Activated CD4-positive, alpha-beta memory T cell treated with anti-CD3 and anti-CD28 coated beads, Interleukin-2, amount 10 ng/mL, durations not matched to agents 7 days and 5 days (primary cell): ENCODE measurements around the gene ZNF22. TPM values are rescaled to one million over a fixed set of nuclear protein-coding genes. Genes with fewer than 3 reads are reported as not detected.

Experiments used
- CTCF ChIA-PET: fragments of 350-600 bp; sonication (Branson Sonifier 250); formaldehyde crosslinking; loops from one replicate; lab custom pipeline; 2021; ENCODE audit warnings: antibody characterized with exemption, inconsistent platforms; lab: Charles Lee
- POLR2A ChIA-PET: fragments of 350-600 bp; sonication (Branson Sonifier 250); formaldehyde crosslinking; loops from one replicate; lab custom pipeline; 2021; ENCODE audit warnings: antibody characterized with exemption; lab: Charles Lee
- DNase-seq: peaks from one replicate; pipeline ENCODE4 v3.0.0-alpha.2; 2020
- H3K27ac Mint-ChIP-seq: one replicate; pipeline ENCODE4 v1.8.0; 2021; ENCODE audit warnings: mild to moderate bottlenecking, mixed read lengths
- H3K27me3 Mint-ChIP-seq: one replicate; pipeline ENCODE4 v1.8.0; 2021; ENCODE audit warnings: mixed read lengths
- H3K36me3 Mint-ChIP-seq: one replicate; pipeline ENCODE4 v1.8.0; 2021; ENCODE audit warnings: low read depth, mixed read lengths
- H3K4me1 Mint-ChIP-seq: one replicate; pipeline ENCODE4 v1.8.0; 2021; ENCODE audit warnings: mixed read lengths
- H3K4me3 Mint-ChIP-seq: one replicate; pipeline ENCODE4 v1.8.0; 2021; ENCODE audit warnings: mild to moderate bottlenecking, mixed read lengths
- H3K9me3 Mint-ChIP-seq: one replicate; pipeline ENCODE4 v1.8.0; 2021; ENCODE audit warnings: mixed read lengths
- total RNA-seq, 2 experiments: library from RNA; stranded (reverse); gene quantifications; one replicate each; pipeline ENCODE4 v1.2.3, GENCODE V29; 2021

Gene ZNF22
- total RNA-seq, result 10 to 100 TPM; 22.9 to 24.7 TPM

DNA sequence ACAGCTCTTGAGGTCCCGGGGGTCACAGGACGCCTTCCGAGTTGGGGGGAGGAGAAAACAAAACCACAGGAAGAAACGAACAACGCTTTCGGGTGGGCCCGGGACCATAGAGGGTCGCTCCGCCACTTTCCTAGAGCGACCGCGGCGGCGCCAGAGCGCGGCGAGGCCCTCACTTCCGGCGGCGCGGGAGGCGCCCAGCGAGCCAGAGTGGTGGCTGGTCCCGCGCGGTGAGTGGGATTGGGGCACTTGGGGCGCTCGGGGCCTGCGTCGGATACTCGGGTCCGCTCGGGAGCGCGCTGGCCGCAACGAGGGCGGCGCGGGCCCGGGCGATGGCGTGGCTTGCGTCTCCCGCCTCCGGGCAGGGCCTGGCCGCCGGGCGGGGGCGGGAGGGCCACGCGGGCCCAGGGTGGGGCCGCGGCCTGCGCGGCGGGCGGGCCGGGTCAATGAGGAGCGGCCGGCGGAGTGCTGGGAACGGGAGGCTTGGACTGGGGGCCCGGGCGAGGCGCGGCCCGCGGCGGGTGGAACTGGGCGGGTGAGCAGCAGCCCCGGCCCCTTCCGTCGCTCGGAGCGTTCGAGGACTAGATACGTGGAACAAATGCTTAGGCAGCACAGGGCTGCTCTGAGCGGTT is at the start of gene ZNF22:
ZNF22 (plus strand) TSS at position 172 of the 629 bp plus-strand sequence. CDS start 2,446 bp downstream, outside the sequence.
- CTCF ChIA-PET, result interaction anchor here (1.4 kb wide), 1 partner anchor 68 kb away, joined by 4 read pairs; no protein-coding TSS in a partner anchor
- Mint-ChIP-seq H3K9me3 (peaks cover 22% of the 10 kb centered on the region), H3K4me3 (peak within 1 kb of the TSS; percentile 90), H3K36me3 (peaks cover 37% of the 10 kb centered on the region), H3K27me3 (peaks cover 10% of the 10 kb centered on the region), H3K27ac (peak within 1 kb of the TSS; percentile 87), H3K4me1 (peaks cover 47% of the 10 kb centered on the region)
- DNase-seq, result peak; percentile 67
- POLR2A ChIA-PET, result interaction anchor here (0.7 to 1.5 kb wide), 5 partner anchors 8 to 421 kb away, joined by 3 to 6 read pairs (median 3); partner anchors contain the start of gene DEPP1

DNA sequence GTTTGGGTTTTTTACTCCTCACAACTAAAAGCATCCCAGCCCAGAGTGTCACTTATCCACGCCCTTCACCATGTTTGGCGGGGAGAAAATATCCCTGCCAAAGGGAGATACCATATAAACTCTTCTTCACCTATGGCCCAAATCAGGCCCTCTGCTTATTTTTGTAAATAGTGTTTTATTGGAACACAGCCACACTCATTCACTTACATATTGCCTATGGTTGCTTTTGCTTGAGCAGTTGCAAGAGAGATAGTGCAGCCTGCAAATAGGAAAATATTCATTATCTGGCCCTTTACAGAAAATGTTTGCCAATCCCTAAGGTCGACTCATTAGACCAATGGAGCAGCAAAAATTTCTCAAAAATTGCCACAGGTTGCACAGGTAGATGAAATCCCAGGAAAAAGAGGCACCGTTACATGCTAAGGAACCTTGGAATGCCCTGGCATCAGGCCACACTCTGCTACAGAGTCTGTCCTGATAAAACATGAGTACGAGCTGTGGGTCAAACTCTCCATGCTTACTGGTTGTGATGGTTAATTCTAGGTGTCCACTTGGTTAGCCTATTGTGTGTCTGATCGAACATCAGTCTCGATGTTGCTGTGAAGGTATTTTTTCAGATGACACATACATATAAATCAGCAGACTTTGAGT is 49.0 kb upstream of the ZNF22 start:
- Mint-ChIP-seq H3K4me1 (no peaks in the 10 kb centered on the region), H3K4me3 (no peak overlapping the region), H3K27me3 (no peaks in the 10 kb centered on the region), H3K27ac (no peak overlapping the region), H3K36me3 (peaks cover 5% of the 10 kb centered on the region), H3K9me3 (no peaks in the 10 kb centered on the region)
- CTCF ChIA-PET, result interaction anchor here (1.6 kb wide), 1 partner anchor 19 kb away, joined by 6 read pairs; no protein-coding TSS in a partner anchor
- POLR2A ChIA-PET, result no interaction called here
- no peak for DNase-seq

DNA sequence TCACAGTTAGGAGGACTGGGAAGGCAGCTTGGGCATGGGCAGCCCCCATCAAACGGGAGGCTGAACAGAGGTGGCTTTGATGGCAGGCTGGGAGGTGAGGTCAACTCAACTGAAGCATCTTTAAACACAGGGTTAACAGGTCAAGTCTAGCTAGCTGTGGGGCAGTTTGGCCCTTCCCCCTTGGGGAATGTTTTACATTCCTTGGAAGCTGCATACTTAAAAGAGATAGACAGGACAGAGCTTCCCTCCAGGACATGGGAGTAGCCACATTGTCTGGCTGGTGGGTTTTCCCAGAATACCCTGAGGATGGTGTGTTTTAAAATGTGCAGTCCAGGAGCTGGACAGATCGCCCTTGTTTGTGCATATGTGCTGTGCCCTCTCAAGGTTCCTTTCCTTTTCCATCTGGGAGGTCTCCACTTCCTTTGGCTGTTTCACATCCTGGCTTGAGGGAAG is 47.9 kb upstream of the ZNF22 start:
- Mint-ChIP-seq H3K4me1 (peaks cover 4% of the 10 kb centered on the region), H3K9me3 (no peaks in the 10 kb centered on the region), H3K4me3 (no peak overlapping the region), H3K27ac (no peak overlapping the region), H3K36me3 (peaks cover 8% of the 10 kb centered on the region), H3K27me3 (no peaks in the 10 kb centered on the region)
- POLR2A ChIA-PET, result no interaction called here
- DNase-seq, result peak; percentile 3
- CTCF ChIA-PET, result interaction anchor here (1.6 kb wide), 1 partner anchor 20 kb away, joined by 6 read pairs; no protein-coding TSS in a partner anchor

DNA sequence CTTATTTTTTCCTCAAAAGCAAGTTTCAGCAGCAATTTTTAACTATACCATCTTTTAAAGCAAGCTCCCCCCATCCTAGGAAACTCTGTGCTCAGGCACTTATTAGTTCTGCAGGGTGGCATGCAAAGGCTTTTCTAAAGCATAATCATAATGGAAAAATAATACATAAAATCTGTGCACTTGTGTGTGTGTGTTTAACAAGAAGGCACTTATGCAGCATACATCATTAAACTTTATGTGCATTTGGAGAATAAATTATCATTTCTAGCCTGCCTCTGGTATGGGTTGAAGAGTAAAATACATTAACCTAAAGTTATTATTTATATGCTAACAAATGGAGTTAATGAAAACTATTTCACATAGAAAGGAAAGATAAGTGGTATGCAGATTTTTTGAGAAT is 46.7 kb upstream of the ZNF22 start:
- no peak for DNase-seq
- ChIA-PET POLR2A (interaction anchor here (0.9 kb wide), 1 partner anchor 13 kb away, joined by 3 read pairs; no protein-coding TSS in a partner anchor), CTCF (no interaction called here)
- Mint-ChIP-seq H3K4me1 (peaks cover 14% of the 10 kb centered on the region), H3K27ac (no peak overlapping the region), H3K4me3 (no peak overlapping the region), H3K27me3 (no peaks in the 10 kb centered on the region), H3K9me3 (no peaks in the 10 kb centered on the region), H3K36me3 (peaks cover 8% of the 10 kb centered on the region)

DNA sequence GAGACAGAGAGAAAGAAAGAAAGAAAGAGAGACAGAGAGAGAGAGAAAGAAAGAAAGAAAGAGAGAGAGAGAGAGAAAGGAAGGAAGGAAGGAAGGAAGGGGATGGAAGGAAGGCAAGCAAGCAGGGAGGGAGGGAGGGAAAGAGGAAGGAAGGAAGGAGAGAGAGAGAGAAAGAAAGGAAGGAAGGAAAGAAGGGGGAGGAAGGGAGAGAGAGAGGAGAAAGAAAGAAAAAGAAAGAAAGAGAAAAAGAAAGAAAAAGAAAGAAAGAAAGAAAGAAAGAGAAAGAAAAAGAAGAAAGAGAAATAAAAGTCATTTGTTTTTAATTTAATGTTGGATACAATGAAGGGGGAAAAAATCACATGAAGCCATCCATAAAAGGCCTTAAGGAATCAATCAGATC is 45.8 kb upstream of the ZNF22 start:
- Mint-ChIP-seq H3K36me3 (peaks cover 8% of the 10 kb centered on the region), H3K4me1 (peaks cover 14% of the 10 kb centered on the region), H3K27ac (no peak overlapping the region), H3K9me3 (no peaks in the 10 kb centered on the region), H3K27me3 (no peaks in the 10 kb centered on the region), H3K4me3 (no peak overlapping the region)
- ChIA-PET POLR2A (interaction anchor here (0.9 kb wide), 1 partner anchor 12 kb away, joined by 3 read pairs; no protein-coding TSS in a partner anchor), CTCF (no interaction called here)
- DNase-seq, result no peak

DNA sequence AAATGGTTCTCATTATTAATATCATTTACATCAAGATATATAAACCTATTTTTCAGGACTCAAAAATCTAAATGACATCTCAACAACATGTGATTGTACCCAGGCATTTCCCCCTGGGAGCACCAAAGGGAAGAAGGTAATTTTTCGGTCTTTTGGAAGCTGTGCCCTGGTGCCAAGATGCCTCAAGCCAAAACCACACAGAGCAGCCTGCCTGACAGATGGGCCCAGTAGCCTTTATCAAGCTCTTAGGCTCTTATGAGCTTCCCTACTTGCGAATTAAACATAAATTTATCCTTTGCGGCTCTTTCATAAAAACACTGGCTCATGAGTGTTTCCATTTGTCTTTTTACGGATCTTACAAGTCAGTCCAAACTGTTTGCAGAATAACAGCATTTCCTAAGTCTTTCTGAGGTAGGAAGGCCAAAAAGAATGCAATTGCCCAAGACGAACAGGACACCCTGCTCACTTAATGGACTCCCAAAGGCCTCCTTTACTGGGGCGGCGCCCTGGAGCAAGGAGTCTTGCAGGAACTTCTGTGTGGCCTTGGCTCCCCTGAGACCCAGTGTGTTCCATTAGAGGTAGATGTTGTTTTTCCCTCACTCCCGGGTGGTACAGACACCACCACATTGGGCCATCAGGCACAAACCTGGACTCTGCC is 45.2 kb upstream of the ZNF22 start:
- no peak for DNase-seq
- ChIA-PET CTCF (no interaction called here), POLR2A (no interaction called here)
- no peaks in the 10 kb centered on the region for H3K27me3 Mint-ChIP-seq
- H3K4me1 Mint-ChIP-seq, result peaks cover 15% of the 10 kb centered on the region
- H3K4me3 Mint-ChIP-seq, result no peak overlapping the region
- no peaks in the 10 kb centered on the region for H3K9me3 Mint-ChIP-seq
- peaks cover 8% of the 10 kb centered on the region for H3K36me3 Mint-ChIP-seq
- no peak overlapping the region for H3K27ac Mint-ChIP-seq

DNA sequence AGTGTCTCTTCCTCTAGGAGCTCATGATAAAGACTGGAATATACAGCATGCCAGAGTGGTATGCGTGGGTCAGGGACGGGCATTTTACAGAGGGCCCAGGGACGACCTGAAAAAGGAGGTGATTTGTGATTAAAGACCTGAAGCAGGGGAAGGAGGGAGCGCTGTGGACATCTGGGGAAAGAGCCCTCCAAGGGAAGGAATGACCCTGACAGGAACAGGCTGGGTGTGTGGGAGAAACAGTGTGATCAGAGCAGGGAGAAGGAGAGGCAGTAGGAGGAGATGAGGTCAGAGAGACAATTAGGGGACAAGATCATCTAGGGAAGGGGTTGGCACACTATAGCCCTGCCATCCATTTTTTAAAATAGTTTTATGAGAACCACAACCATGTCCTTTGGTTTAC is 44.5 kb upstream of the ZNF22 start:
- ChIA-PET CTCF (no interaction called here), POLR2A (no interaction called here)

DNA sequence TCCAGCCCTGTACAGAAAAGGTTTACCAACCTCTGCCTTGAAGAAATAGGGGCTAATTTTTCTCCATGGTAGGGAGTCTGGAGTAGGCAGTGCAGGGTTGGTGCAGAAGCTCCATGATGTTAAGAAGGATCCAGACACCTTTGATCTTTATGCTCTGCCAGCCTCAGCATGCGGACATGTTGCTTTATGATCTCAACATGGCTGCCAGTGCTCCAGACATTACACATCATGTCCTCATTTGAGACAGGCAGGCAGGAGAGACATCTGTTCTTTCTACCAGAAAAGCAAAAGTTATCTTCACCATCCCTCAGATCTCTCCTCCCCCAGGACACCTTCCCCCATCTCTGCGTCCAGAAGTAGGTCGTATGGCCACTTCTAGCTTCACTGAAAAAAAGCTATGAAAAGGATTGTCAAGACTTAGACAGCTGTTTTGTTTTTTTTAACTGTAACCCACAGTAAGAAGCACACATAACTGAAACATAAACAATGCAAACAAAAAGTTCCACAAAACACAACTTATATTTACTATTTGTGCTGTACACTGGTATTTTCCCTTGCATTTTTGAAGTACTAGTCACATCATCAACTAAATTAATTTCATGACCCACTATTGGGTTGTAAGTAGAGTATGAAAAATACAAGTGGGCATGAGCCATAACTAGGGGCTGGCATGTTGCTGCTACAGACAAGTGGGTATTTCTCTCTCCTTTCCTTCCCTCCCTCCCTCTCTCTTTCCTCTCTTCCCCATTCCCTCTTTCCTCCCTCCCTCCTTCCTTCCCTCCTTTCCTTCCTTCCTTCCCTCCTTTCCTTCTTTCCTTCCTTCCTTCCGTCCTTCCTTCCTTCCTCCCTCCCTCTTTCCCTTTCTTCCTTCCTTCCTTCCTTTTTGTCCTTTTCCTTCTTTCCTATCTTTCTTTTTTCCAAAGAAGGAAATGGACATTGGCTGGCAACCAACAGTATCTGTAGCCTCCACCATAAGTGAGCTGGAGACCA is 43.7 kb upstream of the ZNF22 start:
- Mint-ChIP-seq H3K4me3 (no peak overlapping the region), H3K36me3 (peaks cover 8% of the 10 kb centered on the region), H3K9me3 (no peaks in the 10 kb centered on the region), H3K4me1 (peaks cover 15% of the 10 kb centered on the region), H3K27ac (no peak overlapping the region), H3K27me3 (no peaks in the 10 kb centered on the region)
- CTCF ChIA-PET, result no interaction called here
- POLR2A ChIA-PET, result no interaction called here
- no peak for DNase-seq

More for the DNA sequence above, 44.5 kb upstream of the ZNF22 start:
- Mint-ChIP-seq H3K9me3 (no peaks in the 10 kb centered on the region), H3K27me3 (no peaks in the 10 kb centered on the region), H3K27ac (no peak overlapping the region), H3K36me3 (peaks cover 8% of the 10 kb centered on the region), H3K4me1 (peaks cover 15% of the 10 kb centered on the region), H3K4me3 (no peak overlapping the region)
- no peak for DNase-seq

DNA sequence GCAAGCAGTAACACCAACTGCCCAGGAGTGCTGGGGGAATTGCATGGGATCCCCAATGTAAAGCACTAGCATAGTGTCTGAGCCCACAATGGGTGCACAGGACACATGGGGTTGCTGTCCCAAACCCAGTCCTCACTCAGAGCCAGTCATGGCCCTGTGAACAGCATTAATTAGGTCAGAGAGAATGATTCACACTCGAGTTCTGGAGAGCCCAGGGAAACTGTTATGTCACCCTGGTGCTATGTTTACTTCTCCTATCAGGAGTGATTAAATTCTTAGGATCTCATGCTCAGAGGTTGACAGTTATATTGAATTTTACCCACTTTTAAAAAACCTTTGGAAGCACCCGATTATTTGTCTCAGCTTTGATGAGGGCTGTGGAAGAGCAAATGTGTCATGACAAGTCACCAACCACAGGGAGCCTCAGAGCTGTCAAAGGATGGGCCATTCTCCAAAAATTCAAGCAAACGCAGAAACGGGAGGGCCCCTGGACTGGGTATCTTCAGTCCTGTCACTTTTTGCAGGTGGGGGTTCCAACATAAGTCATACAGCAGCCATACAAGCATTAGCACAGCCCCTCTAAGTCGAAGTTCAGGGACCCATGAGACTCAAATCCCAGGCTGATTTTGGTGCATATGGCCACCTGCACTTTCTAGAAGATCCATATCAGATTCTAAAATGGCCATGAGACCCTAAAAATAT is 42.4 kb upstream of the ZNF22 start:
- H3K4me3 Mint-ChIP-seq, result peak overlapping the region; percentile 79
- no peaks in the 10 kb centered on the region for H3K9me3 Mint-ChIP-seq
- no peaks in the 10 kb centered on the region for H3K27me3 Mint-ChIP-seq
- CTCF ChIA-PET, result no interaction called here
- H3K36me3 Mint-ChIP-seq, result peaks cover 8% of the 10 kb centered on the region
- POLR2A ChIA-PET, result interaction anchor here (0.9 to 1.8 kb wide), 4 partner anchors 8 to 16 kb away, joined by 3 to 4 read pairs (median 4); no protein-coding TSS in a partner anchor
- H3K27ac Mint-ChIP-seq, result no peak overlapping the region
- peaks cover 15% of the 10 kb centered on the region for H3K4me1 Mint-ChIP-seq
- no peak for DNase-seq

DNA sequence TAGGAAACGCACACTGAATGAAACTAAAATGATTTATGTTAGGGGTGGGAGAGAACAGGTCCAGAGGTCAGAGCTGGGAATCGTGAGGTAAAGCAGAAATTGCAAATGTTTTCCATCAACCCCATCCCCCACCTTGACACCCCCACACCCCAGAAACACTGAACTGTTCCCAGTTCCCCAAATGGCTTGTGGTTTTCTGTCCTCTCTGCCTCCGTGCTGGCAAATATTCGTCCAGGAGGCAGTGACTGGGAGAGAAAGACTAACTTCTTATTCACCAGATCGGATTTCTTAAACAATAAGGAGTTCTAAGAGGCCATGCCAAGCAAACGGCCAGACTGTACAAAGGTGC is 41.9 kb upstream of the ZNF22 start:
- DNase-seq, result no peak
- Mint-ChIP-seq H3K4me3 (peak overlapping the region; percentile 79), H3K36me3 (peaks cover 8% of the 10 kb centered on the region), H3K9me3 (no peaks in the 10 kb centered on the region), H3K27me3 (no peaks in the 10 kb centered on the region), H3K4me1 (peaks cover 15% of the 10 kb centered on the region), H3K27ac (peak overlapping the region; percentile 35)
- ChIA-PET CTCF (interaction anchor here (0.9 kb wide), 1 partner anchor 26 kb away, joined by 3 read pairs; no protein-coding TSS in a partner anchor), POLR2A (interaction anchor here (1.0 to 1.8 kb wide), 4 partner anchors 8 to 14 kb away, joined by 3 to 4 read pairs (median 4); no protein-coding TSS in a partner anchor)

DNA sequence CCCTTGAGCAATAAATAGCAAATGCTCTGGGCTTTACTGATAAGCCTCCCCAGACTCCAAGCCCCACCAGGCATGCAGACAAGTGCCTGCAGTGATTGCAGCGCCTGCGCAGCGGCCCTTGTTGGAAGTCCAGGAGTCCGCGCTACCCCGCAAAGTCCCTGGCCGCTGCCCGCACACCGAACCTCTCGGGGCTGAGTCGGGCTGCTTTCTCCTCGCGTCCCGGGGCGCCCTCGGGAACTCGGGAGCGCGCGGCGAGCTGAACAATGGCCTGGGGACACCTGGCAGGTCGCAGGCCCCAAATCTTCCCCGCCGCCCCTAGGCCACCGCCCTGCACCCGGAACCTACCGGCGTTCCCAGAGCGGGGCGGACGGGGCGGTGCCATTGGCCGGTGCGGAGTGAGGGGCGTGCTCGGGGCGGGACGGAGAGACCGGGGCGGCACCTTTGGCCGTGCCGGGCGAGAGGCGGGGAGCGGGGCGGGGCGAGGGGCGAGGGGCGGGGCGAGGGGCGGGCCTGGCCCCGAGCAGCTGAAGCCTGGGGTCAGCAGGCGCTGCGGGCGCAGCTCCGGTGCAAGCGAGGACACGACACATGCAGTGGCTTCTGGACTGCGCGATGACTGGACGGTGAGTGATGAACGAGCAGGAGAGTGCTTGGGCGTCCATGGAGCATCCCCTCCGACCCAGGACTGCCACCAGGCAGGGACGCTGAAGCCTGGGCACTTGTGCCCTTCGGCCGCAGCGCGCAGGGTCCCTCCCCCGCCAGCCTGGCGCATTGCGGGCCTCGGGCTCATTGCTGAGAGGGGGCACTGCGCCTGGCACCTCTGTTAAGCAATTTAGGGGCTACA is 41.3 kb upstream of the ZNF22 start, which contains the start of gene RASSF4:
RASSF4 (plus strand) TSS at position 556 of the 841 bp plus-strand sequence. CDS start 10,401 bp downstream, outside the sequence.
- Mint-ChIP-seq H3K4me1 (peaks cover 15% of the 10 kb centered on the region), H3K9me3 (no peaks in the 10 kb centered on the region), H3K27ac (peak within 1 kb of the TSS; percentile 35), H3K4me3 (peak within 1 kb of the TSS; percentile 79), H3K36me3 (peaks cover 8% of the 10 kb centered on the region), H3K27me3 (no peaks in the 10 kb centered on the region)
- CTCF ChIA-PET, result interaction anchor here (0.9 to 1.0 kb wide), 2 partner anchors 16 to 27 kb away, joined by 3 read pairs; no protein-coding TSS in a partner anchor
- POLR2A ChIA-PET, result interaction anchor here (0.9 to 1.8 kb wide), 5 partner anchors 9 to 14 kb away, joined by 3 to 4 read pairs (median 3); no protein-coding TSS in a partner anchor
- DNase-seq, result peak; percentile 93
